ENCODE measurements around the gene ENO1. TPM values are rescaled to one million over a fixed set of nuclear protein-coding genes. Genes with fewer than 3 reads are reported as not detected.
"Not testable (repeated sequence)": the region's sequence is repeated elsewhere in the genome, so short reads cannot be mapped to it uniquely, and the experiment has no call there.

Gene ENO1
- total RNA-seq, 1 donor from 2014 or later, result 1,663 TPM

DNA sequence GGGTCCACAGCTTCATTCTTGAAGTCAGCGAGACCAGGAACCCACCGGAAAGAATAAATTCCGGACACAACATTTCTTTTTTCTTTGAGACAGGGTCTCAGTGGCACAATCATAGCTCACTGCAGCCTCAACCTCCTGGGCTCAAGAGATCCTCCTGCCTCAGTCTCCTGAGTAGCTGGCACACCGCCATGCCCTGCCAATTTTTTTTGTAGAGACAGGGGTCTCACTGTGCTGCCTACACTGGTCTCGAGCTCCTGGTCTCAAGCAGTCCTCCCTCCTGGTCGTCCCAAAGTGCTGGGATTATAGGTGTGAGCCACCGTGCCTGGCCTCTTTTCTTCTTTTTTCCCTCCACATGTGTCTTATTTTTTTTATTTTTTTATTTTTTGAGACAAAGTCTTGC, 20.6 kb upstream of the ENO1 start:
- H3K9me3 Mint-ChIP-seq (ENCODE audit: unreplicated experiment), result no peaks in the 10 kb centered on the region
- no peak for TF ChIP-seq EZH2 (IDR thresholded peaks at IDR 0.05; ENCODE audit: insufficient read depth, low read length)
- TF ChIP-seq, protein P1, sequence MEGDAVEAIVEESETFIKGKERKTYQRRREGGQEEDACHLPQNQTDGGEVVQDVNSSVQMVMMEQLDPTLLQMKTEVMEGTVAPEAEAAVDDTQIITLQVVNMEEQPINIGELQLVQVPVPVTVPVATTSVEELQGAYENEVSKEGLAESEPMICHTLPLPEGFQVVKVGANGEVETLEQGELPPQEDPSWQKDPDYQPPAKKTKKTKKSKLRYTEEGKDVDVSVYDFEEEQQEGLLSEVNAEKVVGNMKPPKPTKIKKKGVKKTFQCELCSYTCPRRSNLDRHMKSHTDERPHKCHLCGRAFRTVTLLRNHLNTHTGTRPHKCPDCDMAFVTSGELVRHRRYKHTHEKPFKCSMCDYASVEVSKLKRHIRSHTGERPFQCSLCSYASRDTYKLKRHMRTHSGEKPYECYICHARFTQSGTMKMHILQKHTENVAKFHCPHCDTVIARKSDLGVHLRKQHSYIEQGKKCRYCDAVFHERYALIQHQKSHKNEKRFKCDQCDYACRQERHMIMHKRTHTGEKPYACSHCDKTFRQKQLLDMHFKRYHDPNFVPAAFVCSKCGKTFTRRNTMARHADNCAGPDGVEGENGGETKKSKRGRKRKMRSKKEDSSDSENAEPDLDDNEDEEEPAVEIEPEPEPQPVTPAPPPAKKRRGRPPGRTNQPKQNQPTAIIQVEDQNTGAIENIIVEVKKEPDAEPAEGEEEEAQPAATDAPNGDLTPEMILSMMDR (IDR thresholded peaks at IDR 0.05; ENCODE audit: insufficient read depth, low read depth, low read length), result no peak
- H3K4me1 Mint-ChIP-seq (ENCODE audit: low read depth, unreplicated experiment), result peaks cover 11% of the 10 kb centered on the region
- no peaks in the 10 kb centered on the region for H4K20me1 ChIP-seq (ENCODE audit: insufficient read depth, low read length)
- H3K9me3 ChIP-seq (ENCODE audit: insufficient read depth, low read depth, low read length), result no peaks in the 10 kb centered on the region
- FAIRE-seq (no peak), DNase-seq (ENCODE audit: low read depth) (no peak)
- H3K27ac Mint-ChIP-seq (ENCODE audit: unreplicated experiment), result no peak overlapping the region
- no peak overlapping the region for H3K4me2 ChIP-seq (ENCODE audit: low read length)
- H3K9ac ChIP-seq (ENCODE audit: low read length), result no peak overlapping the region
- no peaks in the 10 kb centered on the region for H3K27me3 Mint-ChIP-seq (ENCODE audit: low read depth, unreplicated experiment)
- H3K4me3 ChIP-seq (ENCODE audit: insufficient read depth, low read depth, low read length), result no peak overlapping the region
- H3K27me3 ChIP-seq (ENCODE audit: insufficient read depth, low read length), result no peaks in the 10 kb centered on the region
- no peaks in the 10 kb centered on the region for H3K79me2 ChIP-seq (ENCODE audit: insufficient read depth, low read length)
- no peaks in the 10 kb centered on the region for H3K36me3 Mint-ChIP-seq (ENCODE audit: low read depth, unreplicated experiment)
- no peak overlapping the region for H2AFZ ChIP-seq (ENCODE audit: low read depth, low read length)
- no peak overlapping the region for H3K4me3 Mint-ChIP-seq (ENCODE audit: unreplicated experiment)
- no peaks in the 10 kb centered on the region for H3K36me3 ChIP-seq (ENCODE audit: insufficient read depth, low read length)
- H3K4me1 ChIP-seq (ENCODE audit: insufficient read depth, low read length), result peaks cover 7% of the 10 kb centered on the region
- no peak overlapping the region for H3K27ac ChIP-seq (ENCODE audit: low read depth, low read length)

DNA sequence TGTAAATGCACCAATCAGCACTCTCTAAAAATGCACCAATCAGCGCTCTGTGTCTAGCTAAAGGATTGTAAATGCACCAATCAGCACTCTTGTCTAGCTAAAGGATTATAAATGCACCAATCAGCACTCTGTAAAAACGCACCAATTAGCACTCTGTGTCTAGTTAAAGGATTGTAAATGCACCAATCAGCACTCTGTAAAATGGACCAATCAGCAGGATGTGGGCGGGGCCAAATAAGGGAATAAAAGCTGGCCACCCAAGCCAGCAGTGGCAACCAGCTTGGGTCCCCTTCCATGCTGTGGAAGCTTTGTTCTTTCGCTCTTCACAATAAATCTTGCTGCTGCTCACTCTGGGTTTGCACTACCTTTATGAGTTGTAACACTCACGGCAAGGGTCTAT, 19.9 kb upstream of the ENO1 start:
- H4K20me1 ChIP-seq (ENCODE audit: insufficient read depth, low read length); H3K4me1 ChIP-seq (ENCODE audit: insufficient read depth, low read length); H3K4me3 ChIP-seq (ENCODE audit: insufficient read depth, low read depth, low read length); H3K4me1 Mint-ChIP-seq (ENCODE audit: low read depth, unreplicated experiment); H3K27me3 ChIP-seq (ENCODE audit: insufficient read depth, low read length); H3K27me3 Mint-ChIP-seq (ENCODE audit: low read depth, unreplicated experiment); H3K27ac Mint-ChIP-seq (ENCODE audit: unreplicated experiment); FAIRE-seq; H3K79me2 ChIP-seq (ENCODE audit: insufficient read depth, low read length); H3K4me3 Mint-ChIP-seq (ENCODE audit: unreplicated experiment); H3K9me3 ChIP-seq (ENCODE audit: insufficient read depth, low read depth, low read length); H3K9ac ChIP-seq (ENCODE audit: low read length); DNase-seq (ENCODE audit: low read depth); H3K9me3 Mint-ChIP-seq (ENCODE audit: unreplicated experiment); H3K27ac ChIP-seq (ENCODE audit: low read depth, low read length); H3K36me3 ChIP-seq (ENCODE audit: insufficient read depth, low read length); H2AFZ ChIP-seq (ENCODE audit: low read depth, low read length); H3K4me2 ChIP-seq (ENCODE audit: low read length); H3K36me3 Mint-ChIP-seq (ENCODE audit: low read depth, unreplicated experiment): not testable (repeated sequence)

DNA sequence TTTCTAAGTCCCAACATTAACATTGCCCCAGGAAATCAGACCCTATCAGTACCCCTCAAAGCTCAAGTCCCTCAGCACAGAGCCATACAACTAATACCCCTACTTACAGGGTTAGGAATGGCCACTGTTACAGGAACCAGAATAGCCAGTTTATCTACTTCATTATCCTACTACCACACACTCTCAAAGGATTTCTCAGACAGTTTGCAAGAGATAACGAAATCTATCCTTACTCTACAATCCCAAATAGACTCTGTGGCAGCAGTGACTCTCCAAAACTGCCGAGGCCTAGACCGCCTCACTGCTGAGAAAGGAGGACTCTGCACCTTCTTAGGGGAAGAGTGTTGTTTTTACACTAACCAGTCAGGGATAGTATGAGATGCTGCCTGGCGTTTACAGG, 19.0 kb upstream of the ENO1 start:
- not testable (repeated sequence) for H3K27me3 ChIP-seq (ENCODE audit: insufficient read depth, low read length); H3K4me3 Mint-ChIP-seq (ENCODE audit: unreplicated experiment); FAIRE-seq; H3K4me2 ChIP-seq (ENCODE audit: low read length); H3K9me3 Mint-ChIP-seq (ENCODE audit: unreplicated experiment); H3K36me3 ChIP-seq (ENCODE audit: insufficient read depth, low read length); H3K27ac Mint-ChIP-seq (ENCODE audit: unreplicated experiment); H2AFZ ChIP-seq (ENCODE audit: low read depth, low read length); H3K79me2 ChIP-seq (ENCODE audit: insufficient read depth, low read length); H3K4me1 ChIP-seq (ENCODE audit: insufficient read depth, low read length); H3K27me3 Mint-ChIP-seq (ENCODE audit: low read depth, unreplicated experiment); H3K9me3 ChIP-seq (ENCODE audit: insufficient read depth, low read depth, low read length); H3K4me1 Mint-ChIP-seq (ENCODE audit: low read depth, unreplicated experiment); DNase-seq (ENCODE audit: low read depth); H3K4me3 ChIP-seq (ENCODE audit: insufficient read depth, low read depth, low read length); H3K36me3 Mint-ChIP-seq (ENCODE audit: low read depth, unreplicated experiment); H3K27ac ChIP-seq (ENCODE audit: low read depth, low read length); H3K9ac ChIP-seq (ENCODE audit: low read length); H4K20me1 ChIP-seq (ENCODE audit: insufficient read depth, low read length)

DNA sequence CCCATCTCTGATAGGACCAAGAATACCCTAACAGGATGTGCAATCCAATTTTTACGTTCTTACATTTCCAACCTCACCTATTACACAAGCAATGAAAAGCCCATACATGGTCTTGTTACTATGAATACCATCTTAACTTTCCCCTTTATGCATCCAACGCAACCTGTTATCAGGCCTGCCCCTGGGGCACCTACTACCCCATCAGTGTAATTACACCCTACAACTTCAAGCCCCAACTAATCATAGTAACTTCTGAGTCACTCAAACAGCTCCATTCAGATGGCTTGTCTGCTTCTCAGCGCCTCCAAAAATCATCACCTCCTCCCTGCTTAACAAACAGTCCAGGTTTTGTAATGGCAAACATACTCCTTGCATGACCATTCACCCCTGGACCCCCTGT, 18.3 kb upstream of the ENO1 start:
- H3K79me2 ChIP-seq (ENCODE audit: insufficient read depth, low read length); DNase-seq (ENCODE audit: low read depth); H3K27me3 ChIP-seq (ENCODE audit: insufficient read depth, low read length); H3K9me3 Mint-ChIP-seq (ENCODE audit: unreplicated experiment); H3K4me1 Mint-ChIP-seq (ENCODE audit: low read depth, unreplicated experiment); H3K36me3 ChIP-seq (ENCODE audit: insufficient read depth, low read length); H3K9ac ChIP-seq (ENCODE audit: low read length); H3K4me2 ChIP-seq (ENCODE audit: low read length); H2AFZ ChIP-seq (ENCODE audit: low read depth, low read length); H3K27ac Mint-ChIP-seq (ENCODE audit: unreplicated experiment); H3K9me3 ChIP-seq (ENCODE audit: insufficient read depth, low read depth, low read length); H4K20me1 ChIP-seq (ENCODE audit: insufficient read depth, low read length); H3K27ac ChIP-seq (ENCODE audit: low read depth, low read length); H3K27me3 Mint-ChIP-seq (ENCODE audit: low read depth, unreplicated experiment); H3K4me3 ChIP-seq (ENCODE audit: insufficient read depth, low read depth, low read length); FAIRE-seq; H3K4me3 Mint-ChIP-seq (ENCODE audit: unreplicated experiment); H3K4me1 ChIP-seq (ENCODE audit: insufficient read depth, low read length); H3K36me3 Mint-ChIP-seq (ENCODE audit: low read depth, unreplicated experiment): not testable (repeated sequence)

Data from astrocyte (in vitro differentiated cells and primary cell).